B cell (primary cell): ENCODE results near the gene SRCAP. TPM values are rescaled to one million over a fixed set of nuclear protein-coding genes. Genes with fewer than 3 reads are reported as not detected.

Experiments
- ATAC-seq: fragments of 200-7000 bp; cut with Tn5 transposase; one replicate; pipeline ENCODE4 v1.10.0; 2021; ENCODE audit warnings: low read depth, mild to moderate bottlenecking, moderate number of reproducible peaks, moderate library complexity
- CTCF ChIA-PET: fragments of 350-600 bp; sonication (Branson Sonifier 250); formaldehyde crosslinking; loops from one replicate; lab custom pipeline; 2021; ENCODE audit warnings: antibody characterized with exemption, inconsistent platforms; lab: Charles Lee
- POLR2A ChIA-PET: fragments of 350-600 bp; sonication (Branson Sonifier 250); formaldehyde crosslinking; loops from one replicate; lab custom pipeline; 2021; ENCODE audit warnings: antibody characterized with exemption; lab: Charles Lee
- DNase-seq: peaks from one replicate; pipeline ENCODE4 v3.0.0; 2013
- H2AFZ ChIP-seq: 2 replicates; pipeline ENCODE4 v1.6.1; 2012; ENCODE audit warnings: mild to moderate bottlenecking, low read depth, low read length; ENCODE audit not compliant: insufficient read depth, poor library complexity, severe bottlenecking
- H3K27ac ChIP-seq, 2 donors: 1 replicate in 1 of 2; 2 replicates in 1 of 2; pipeline ENCODE4 v1.5.1; 2012 to 2013; ENCODE audit warnings: low read length in 2 of 2, mild to moderate bottlenecking in 2 of 2, moderate library complexity in 1 of 2
- H3K27me3 ChIP-seq, 4 experiments: fragments of 200-600 bp in 1 of 4; sonication (generic) in 1 of 4; replicated peaks in 1 of 4; 1 replicate in 2 of 4; 2 replicates in 2 of 4; pipeline versions ENCODE4 v1.6.1 to v1.7.0; 2013 to 2016; ENCODE audit warnings: low read length in 3 of 4, mild to moderate bottlenecking in 2 of 4, mixed read lengths in 1 of 4, moderate library complexity in 1 of 4; ENCODE audit not compliant: insufficient read depth in 4 of 4, control insufficient read depth in 3 of 4; ENCODE audit errors: control extremely low read depth in 1 of 4
- H3K36me3 ChIP-seq, 2 experiments: replicated peaks in 1 of 2; 1 replicate in 1 of 2; 2 replicates in 1 of 2; pipeline versions ENCODE4 v1.6.1 to v1.7.1; 2013; ENCODE audit warnings: low read length in 1 of 2; ENCODE audit not compliant: insufficient read depth in 2 of 2, control insufficient read depth in 1 of 2; ENCODE audit errors: control extremely low read depth in 1 of 2, extremely low read depth in 1 of 2
- H3K4me1 ChIP-seq, 2 donors: fragments of 200-600 bp in 1 of 2; sonication (generic) in 1 of 2; 1 replicate in 1 of 2; 2 replicates in 1 of 2; pipeline versions ENCODE4 v1.5.1 to v1.6.1; 2013 to 2017; ENCODE audit warnings: low read length in 2 of 2; ENCODE audit not compliant: control insufficient read depth in 2 of 2, insufficient read depth in 2 of 2
- H3K4me2 ChIP-seq: replicated peaks from 2 replicates; pipeline ENCODE3; 2012; ENCODE audit warnings: mild to moderate bottlenecking, low read depth, low read length; ENCODE audit not compliant: poor library complexity, severe bottlenecking
- H3K4me3 ChIP-seq, 5 experiments: fragments of 200-600 bp in 1 of 5; sonication (generic) in 1 of 5; 1 replicate in 3 of 5; 2 replicates in 2 of 5; pipeline versions ENCODE4 v1.5.1 to v1.7.0; 2011 to 2016; ENCODE audit warnings: low read length in 4 of 5, mild to moderate bottlenecking in 4 of 5, low read depth in 2 of 5, control low read depth in 1 of 5, moderate library complexity in 1 of 5; ENCODE audit not compliant: insufficient read depth in 1 of 5; ENCODE audit errors: control extremely low read depth in 1 of 5, extremely low read depth in 1 of 5
- H3K79me2 ChIP-seq: fragments of 200-600 bp; sonication (generic); one replicate; pipeline ENCODE4 v1.6.0; 2016; ENCODE audit warnings: low read length; ENCODE audit not compliant: control insufficient read depth, insufficient read depth
- H3K9ac ChIP-seq: fragments of 200-600 bp; sonication (generic); 2 replicates; pipeline ENCODE4 v1.6.1; 2017; ENCODE audit warnings: mild to moderate bottlenecking, low read length, moderate library complexity
- H3K9me3 ChIP-seq, 3 donors: one replicate each; pipeline versions ENCODE4 v1.6.1 to v1.7.1; 2013; ENCODE audit warnings: low read length in 2 of 3; ENCODE audit not compliant: control insufficient read depth in 2 of 3, insufficient read depth in 1 of 3; ENCODE audit errors: control extremely low read depth in 1 of 3
- H4K20me1 ChIP-seq: 2 replicates; pipeline ENCODE4 v1.6.0; 2012; ENCODE audit warnings: mild to moderate bottlenecking, low read length; ENCODE audit not compliant: insufficient read depth, control insufficient read depth, poor library complexity, severe bottlenecking
- H3K27ac Mint-ChIP-seq: one replicate; pipeline ENCODE4 v1.8.0; 2021; ENCODE audit warnings: mixed read lengths
- H3K27me3 Mint-ChIP-seq: one replicate; pipeline ENCODE4 v1.8.0; 2021; ENCODE audit warnings: mixed read lengths
- H3K4me1 Mint-ChIP-seq: one replicate; pipeline ENCODE4 v1.8.0; 2021; ENCODE audit warnings: mixed read lengths
- H3K4me3 Mint-ChIP-seq: one replicate; pipeline ENCODE4 v1.8.0; 2021; ENCODE audit warnings: mixed read lengths
- H3K9me3 Mint-ChIP-seq: one replicate; pipeline ENCODE4 v1.8.0; 2022; ENCODE audit warnings: mixed read lengths; ENCODE audit not compliant: insufficient read depth
- EZH2 ChIP-seq: IDR thresholded peaks from 2 replicates; pipeline ENCODE4 v1.6.1; 2012; ENCODE audit warnings: borderline replicate concordance, low read depth, mild to moderate bottlenecking, moderate library complexity, low read length; ENCODE audit not compliant: insufficient read depth, poor library complexity, severe bottlenecking
- WGBS: methylation state at CpG from one replicate; pipeline ENCODE4 v1.1.5; 2013; ENCODE audit warnings: missing lambda C conversion rate; ENCODE audit not compliant: insufficient coverage; 5-methylcytosine and 5-hydroxymethylcytosine counted together
- intact Hi-C: fragments of 100-400 bp; cut with micrococcal nuclease; formaldehyde crosslinking; loops from one replicate; pipeline ENCODE4 v1.10.0; 2022
- polyA plus RNA-seq: library from polyadenylated mRNA; depleted of rRNA; stranded (reverse); fragments of >200 nt; gene quantifications from 2 replicates; pipeline ENCODE4 v1.2.3, GENCODE V29; 2012
- total RNA-seq, 2 donors: library from RNA; stranded (reverse); fragments of 120-200 nt in 1 of 2; gene quantifications; 1 replicate in 1 of 2; 2 replicates in 1 of 2; pipeline versions ENCODE4 v1.2.3 to v1.2.4, GENCODE V29; 2013 to 2022
- TF ChIP-seq, protein P1 (sequence below): fragments of 200-600 bp; IDR thresholded peaks from one replicate; pipeline ENCODE4 v1.8.0; 2022; ENCODE audit warnings: antibody characterized with exemption, mild to moderate bottlenecking

The SRCAP gene
- total and polyA plus RNA-seq, 2 donors (not counting 1 experiment from before 2014, with no cell fraction given), result 20.9 to 145 TPM

DNA sequence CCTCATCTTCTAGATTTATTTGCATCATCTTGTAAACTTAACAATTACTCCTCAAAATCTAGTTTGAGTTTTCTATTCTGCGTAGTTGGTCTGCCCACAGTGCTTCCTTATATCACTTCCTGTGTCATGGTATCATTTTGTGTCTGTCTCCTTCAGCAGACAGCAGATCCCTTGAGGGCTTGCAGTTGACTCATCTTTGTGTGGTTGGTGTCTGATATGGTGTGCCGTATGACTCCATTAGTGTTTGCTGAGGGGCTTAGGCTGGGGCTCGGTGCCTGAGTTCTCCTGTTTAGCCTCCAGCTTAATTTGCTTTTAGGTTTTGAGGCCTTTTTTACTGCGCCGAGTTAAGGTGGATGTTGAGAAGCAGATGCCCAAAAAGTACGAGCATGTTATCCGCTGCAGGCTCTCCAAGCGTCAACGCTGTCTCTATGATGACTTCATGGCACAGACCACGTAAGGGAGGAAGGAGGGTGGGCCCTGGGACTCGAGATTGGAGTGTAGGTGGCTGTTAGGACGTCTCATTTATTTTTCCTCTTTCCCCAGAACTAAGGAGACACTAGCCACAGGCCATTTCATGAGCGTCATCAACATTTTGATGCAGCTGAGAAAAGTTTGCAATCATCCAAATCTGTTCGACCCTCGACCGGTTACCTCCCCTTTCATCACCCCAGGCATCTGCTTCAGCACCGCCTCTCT, 16.9 kb downstream of the SRCAP start:
- H3K79me2 ChIP-seq, result peaks cover 30% of the 10 kb centered on the region
- WGBS, result 85% methylated on average over 10 of the region's 17 CpGs
- Mint-ChIP-seq H3K27me3 (no peaks in the 10 kb centered on the region), H3K9me3 (no peaks in the 10 kb centered on the region), H3K27ac (peak overlapping the region; percentile 90), H3K4me3 (peak overlapping the region; percentile 66), H3K4me1 (peaks cover 17% of the 10 kb centered on the region)
- no peaks in the 10 kb centered on the region for H3K27me3 ChIP-seq
- intact Hi-C loops, result loop anchor here (2.0 kb wide), 1 partner anchor 17 kb away; the partner anchor contains the start of gene SRCAP
- peak overlapping the region; percentile 20 to 68 for H3K27ac ChIP-seq
- ATAC-seq (peak; percentile 96), DNase-seq (peak; percentile 64)
- ChIA-PET POLR2A (no interaction called here), CTCF (no interaction called here)
- H3K9ac ChIP-seq, result no peak overlapping the region
- H3K4me3 ChIP-seq, result no peak overlapping the region
- H2AFZ ChIP-seq, result no peak overlapping the region
- TF ChIP-seq, protein P1, sequence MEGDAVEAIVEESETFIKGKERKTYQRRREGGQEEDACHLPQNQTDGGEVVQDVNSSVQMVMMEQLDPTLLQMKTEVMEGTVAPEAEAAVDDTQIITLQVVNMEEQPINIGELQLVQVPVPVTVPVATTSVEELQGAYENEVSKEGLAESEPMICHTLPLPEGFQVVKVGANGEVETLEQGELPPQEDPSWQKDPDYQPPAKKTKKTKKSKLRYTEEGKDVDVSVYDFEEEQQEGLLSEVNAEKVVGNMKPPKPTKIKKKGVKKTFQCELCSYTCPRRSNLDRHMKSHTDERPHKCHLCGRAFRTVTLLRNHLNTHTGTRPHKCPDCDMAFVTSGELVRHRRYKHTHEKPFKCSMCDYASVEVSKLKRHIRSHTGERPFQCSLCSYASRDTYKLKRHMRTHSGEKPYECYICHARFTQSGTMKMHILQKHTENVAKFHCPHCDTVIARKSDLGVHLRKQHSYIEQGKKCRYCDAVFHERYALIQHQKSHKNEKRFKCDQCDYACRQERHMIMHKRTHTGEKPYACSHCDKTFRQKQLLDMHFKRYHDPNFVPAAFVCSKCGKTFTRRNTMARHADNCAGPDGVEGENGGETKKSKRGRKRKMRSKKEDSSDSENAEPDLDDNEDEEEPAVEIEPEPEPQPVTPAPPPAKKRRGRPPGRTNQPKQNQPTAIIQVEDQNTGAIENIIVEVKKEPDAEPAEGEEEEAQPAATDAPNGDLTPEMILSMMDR, result no peak
- TF ChIP-seq EZH2, result no peak
- peak overlapping the region; percentile 26 for H3K4me2 ChIP-seq
- peaks cover 5 to 9% of the 10 kb centered on the region in 2 donors for H3K4me1 ChIP-seq
- peaks cover 30% of the 10 kb centered on the region for H4K20me1 ChIP-seq
- H3K36me3 ChIP-seq, result peaks cover 8 to 86% of the 10 kb centered on the region in 2 experiments
- no peaks in the 10 kb centered on the region for H3K9me3 ChIP-seq

DNA sequence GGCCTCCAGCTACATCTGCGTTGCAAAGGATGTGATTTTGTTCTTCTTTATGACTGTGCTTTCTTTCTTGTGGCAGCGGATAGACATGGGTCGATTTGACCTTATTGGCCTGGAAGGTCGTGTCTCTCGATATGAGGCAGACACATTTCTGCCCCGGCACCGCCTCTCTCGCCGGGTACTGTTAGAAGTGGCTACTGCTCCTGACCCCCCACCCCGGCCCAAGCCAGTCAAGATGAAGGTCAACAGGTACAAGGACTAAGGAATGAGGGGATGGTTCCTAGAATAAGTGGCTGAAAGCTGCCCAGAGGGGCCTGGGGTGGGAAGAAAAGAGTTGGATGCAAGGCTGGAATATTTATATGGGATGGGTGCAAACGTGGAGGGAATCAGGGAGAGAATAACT, 21.1 kb downstream of the SRCAP start:
- WGBS, result 94% methylated on average over 8 of the region's 11 CpGs
- H3K9me3 Mint-ChIP-seq, result no peaks in the 10 kb centered on the region
- peaks cover 9 to 13% of the 10 kb centered on the region in 2 donors for H3K4me1 ChIP-seq
- H3K4me1 Mint-ChIP-seq, result peaks cover 19% of the 10 kb centered on the region
- CTCF ChIA-PET, result interaction anchor here (1.2 kb wide), 1 partner anchor 26 kb away, joined by 3 read pairs; no protein-coding TSS in a partner anchor
- H3K27ac Mint-ChIP-seq, result no peak overlapping the region
- TF ChIP-seq EZH2, result no peak
- TF ChIP-seq, protein P1, result no peak
- DNase-seq (no peak), ATAC-seq (no peak)
- intact Hi-C loops, result no loop called here
- H3K9ac ChIP-seq, result no peak overlapping the region
- no peak overlapping the region for H2AFZ ChIP-seq
- no peaks in the 10 kb centered on the region for H3K27me3 ChIP-seq
- peaks cover 3 to 89% of the 10 kb centered on the region in 2 experiments for H3K36me3 ChIP-seq
- no peak overlapping the region for H3K27ac ChIP-seq
- H3K4me2 ChIP-seq, result no peak overlapping the region
- POLR2A ChIA-PET, result no interaction called here
- H3K4me3 Mint-ChIP-seq, result no peak overlapping the region
- H3K27me3 Mint-ChIP-seq, result no peaks in the 10 kb centered on the region
- H3K79me2 ChIP-seq, result peaks cover 28% of the 10 kb centered on the region
- H3K9me3 ChIP-seq, result no peaks in the 10 kb centered on the region
- no peak overlapping the region for H3K4me3 ChIP-seq
- peaks cover 53% of the 10 kb centered on the region for H4K20me1 ChIP-seq
